Fibroblast of lung (primary cell): ENCODE data around the gene PFKFB3. TPM values are rescaled to one million over a fixed set of nuclear protein-coding genes. Genes with fewer than 3 reads are reported as not detected.

Experiments used
- DNase-seq, 2 donors: peaks; one replicate each; pipeline versions ENCODE4 v3.0.0 to v3.0.0-alpha.2; 2010; ENCODE audit warnings: low read depth in 2 of 2
- H2AFZ ChIP-seq: 2 replicates; pipeline ENCODE4 v1.5.1; 2012; ENCODE audit warnings: low read length, control low read depth, inconsistent platforms
- H3K27ac ChIP-seq: 2 replicates; pipeline ENCODE4 v1.5.1; 2011; ENCODE audit warnings: low read length, control low read depth; ENCODE audit not compliant: insufficient read depth
- H3K27me3 ChIP-seq: 2 replicates; pipeline ENCODE4 v1.5.1; 2011; ENCODE audit warnings: mild to moderate bottlenecking, low read length; ENCODE audit not compliant: control insufficient read depth, insufficient read depth
- H3K36me3 ChIP-seq: 2 replicates; pipeline ENCODE4 v1.5.1; 2011; ENCODE audit warnings: low read length; ENCODE audit not compliant: control insufficient read depth, insufficient read depth
- H3K4me1 ChIP-seq: 2 replicates; pipeline ENCODE4 v1.5.1; 2011; ENCODE audit warnings: low read length; ENCODE audit not compliant: control insufficient read depth, insufficient read depth; ENCODE audit errors: extremely low read depth
- H3K4me2 ChIP-seq: 2 replicates; pipeline ENCODE4 v1.5.1; 2011; ENCODE audit warnings: low read length, control low read depth; ENCODE audit not compliant: insufficient read depth; ENCODE audit errors: extremely low read depth
- H3K4me3 ChIP-seq, 4 experiments: fragments of 200-600 bp in 1 of 4; sonication (generic) in 1 of 4; replicated peaks in 1 of 4; 2 replicates each; pipeline ENCODE4 v1.5.1; 2011 to 2016; ENCODE audit warnings: low read length in 4 of 4, low read depth in 3 of 4, mild to moderate bottlenecking in 3 of 4, control low read depth in 2 of 4, inconsistent platforms in 1 of 4, mixed read lengths in 1 of 4; ENCODE audit not compliant: insufficient read depth in 1 of 4; ENCODE audit errors: control extremely low read depth in 1 of 4
- H3K79me2 ChIP-seq: 2 replicates; pipeline ENCODE4 v1.5.1; 2012; ENCODE audit warnings: mild to moderate bottlenecking, low read length, inconsistent platforms; ENCODE audit not compliant: control insufficient read depth, insufficient read depth
- H3K9ac ChIP-seq: 2 replicates; pipeline ENCODE4 v1.5.1; 2011; ENCODE audit warnings: mild to moderate bottlenecking, low read length, control low read depth; ENCODE audit not compliant: insufficient read depth
- H3K9me3 ChIP-seq: 2 replicates; pipeline ENCODE4 v1.5.1; 2012; ENCODE audit warnings: low read depth, low read length; ENCODE audit not compliant: control insufficient read depth, insufficient read depth
- H4K20me1 ChIP-seq: 2 replicates; pipeline ENCODE4 v1.5.1; 2011; ENCODE audit warnings: low read length; ENCODE audit not compliant: control insufficient read depth, insufficient read depth; ENCODE audit errors: extremely low read depth
- CTCF ChIP-seq, 2 donors: IDR thresholded peaks in 1 of 2; conservative IDR thresholded peaks in 1 of 2; 1 replicate in 1 of 2; 2 replicates in 1 of 2; pipeline ENCODE4 v1.5.1; 2011 to 2012; ENCODE audit warnings: low read length in 2 of 2, control low read depth in 1 of 2, inconsistent platforms in 1 of 2, low read depth in 1 of 2, mild to moderate bottlenecking in 1 of 2
- EZH2 ChIP-seq: IDR thresholded peaks from 2 replicates; pipeline ENCODE4 v1.5.1; 2012; ENCODE audit warnings: low read length, control low read depth, mild to moderate bottlenecking; ENCODE audit errors: missing control alignments
- polyA plus RNA-seq, 2 donors: library from polyadenylated mRNA; depleted of rRNA in 1 of 2; stranded (reverse) in 1 of 2; unstranded in 1 of 2; fragments of >200 nt; gene quantifications; 2 replicates each; pipeline ENCODE4 v1.2.1, GENCODE V29; 2011 to 2012; ENCODE audit warnings: missing spikeins in 1 of 2
- total RNA-seq: library from RNA; depleted of rRNA; stranded (reverse); fragments of >200 nt; gene quantifications from 2 replicates; pipeline ENCODE4 v1.2.1, GENCODE V29; 2014

PFKFB3 gene
- total and polyA plus RNA-seq, 2 donors (not counting 1 experiment from before 2014, with no cell fraction given) = 14.2 to 25.8 TPM

- H3K4me3 ChIP-seq = no peak overlapping the region
- no peaks in the 10 kb centered on the region for H3K27me3 ChIP-seq
- peak overlapping the region; percentile 91 for H3K27ac ChIP-seq
- H3K9ac ChIP-seq = no peak overlapping the region
- no peak overlapping the region for H3K4me2 ChIP-seq
- TF ChIP-seq EZH2 (no peak), CTCF (conservative IDR thresholded peaks at IDR 0.05 in 1 of 2, IDR thresholded peaks at IDR 0.05 in 1 of 2; ENCODE audit: low read depth in 1 of 2, low read length in 2 of 2) (no peak)
- H3K36me3 ChIP-seq = no peaks in the 10 kb centered on the region
- H4K20me1 ChIP-seq = no peaks in the 10 kb centered on the region
- peaks cover 2% of the 10 kb centered on the region for H3K4me1 ChIP-seq
- peaks cover 17% of the 10 kb centered on the region for H3K79me2 ChIP-seq
- DNase-seq = no peak
- no peaks in the 10 kb centered on the region for H3K9me3 ChIP-seq
- H2AFZ ChIP-seq = no peak overlapping the region
These were observed 44.5 kb upstream of the PFKFB3 start for GRCh38 chr10:6158276-6158675.

- Histone ChIP-seq H4K20me1 (no peaks in the 10 kb centered on the region), H3K27ac (no peak overlapping the region), H3K79me2 (peaks cover 34% of the 10 kb centered on the region), H3K4me1 (peaks cover 3% of the 10 kb centered on the region), H3K27me3 (no peaks in the 10 kb centered on the region), H3K4me3 (no peak overlapping the region), H3K36me3 (no peaks in the 10 kb centered on the region), H3K9me3 (no peaks in the 10 kb centered on the region), H3K4me2 (no peak overlapping the region), H2AFZ (no peak overlapping the region), H3K9ac (no peak overlapping the region)
- TF ChIP-seq CTCF (conservative IDR thresholded peaks at IDR 0.05 in 1 of 2, IDR thresholded peaks at IDR 0.05 in 1 of 2; ENCODE audit: low read depth in 1 of 2, low read length in 2 of 2) = no peak
- TF ChIP-seq EZH2 = no peak
- no peak for DNase-seq
These were observed 40.8 kb upstream of the PFKFB3 start for GRCh38 chr10:6161921-6162320.

- peak overlapping the region in 2 of 4 experiments; percentile 37 to 84 for H3K4me3 ChIP-seq
- H4K20me1 ChIP-seq = no peaks in the 10 kb centered on the region
- peaks cover 3% of the 10 kb centered on the region for H3K4me1 ChIP-seq
- no peaks in the 10 kb centered on the region for H3K36me3 ChIP-seq
- peak overlapping the region; percentile 65 for H3K4me2 ChIP-seq
- peaks cover 39% of the 10 kb centered on the region for H3K79me2 ChIP-seq
- H3K9me3 ChIP-seq = no peaks in the 10 kb centered on the region
- TF ChIP-seq EZH2 = no peak
- no peak for TF ChIP-seq CTCF (conservative IDR thresholded peaks at IDR 0.05 in 1 of 2, IDR thresholded peaks at IDR 0.05 in 1 of 2; ENCODE audit: low read depth in 1 of 2, low read length in 2 of 2)
- H3K9ac ChIP-seq = no peak overlapping the region
- H2AFZ ChIP-seq = no peak overlapping the region
- H3K27me3 ChIP-seq = no peaks in the 10 kb centered on the region
- DNase-seq = no peak
- H3K27ac ChIP-seq = peak overlapping the region; percentile 62
These were observed 40.0 kb upstream of the PFKFB3 start for GRCh38 chr10:6162589-6163356.
